ENCODE measurements around the gene ACAA1. TPM values are rescaled to one million over a fixed set of nuclear protein-coding genes. Genes with fewer than 3 reads are reported as not detected.

ACAA1 gene
- total RNA-seq, 2 experiments from 2014 or later, result 56.4 to 58.9 TPM

DNA sequence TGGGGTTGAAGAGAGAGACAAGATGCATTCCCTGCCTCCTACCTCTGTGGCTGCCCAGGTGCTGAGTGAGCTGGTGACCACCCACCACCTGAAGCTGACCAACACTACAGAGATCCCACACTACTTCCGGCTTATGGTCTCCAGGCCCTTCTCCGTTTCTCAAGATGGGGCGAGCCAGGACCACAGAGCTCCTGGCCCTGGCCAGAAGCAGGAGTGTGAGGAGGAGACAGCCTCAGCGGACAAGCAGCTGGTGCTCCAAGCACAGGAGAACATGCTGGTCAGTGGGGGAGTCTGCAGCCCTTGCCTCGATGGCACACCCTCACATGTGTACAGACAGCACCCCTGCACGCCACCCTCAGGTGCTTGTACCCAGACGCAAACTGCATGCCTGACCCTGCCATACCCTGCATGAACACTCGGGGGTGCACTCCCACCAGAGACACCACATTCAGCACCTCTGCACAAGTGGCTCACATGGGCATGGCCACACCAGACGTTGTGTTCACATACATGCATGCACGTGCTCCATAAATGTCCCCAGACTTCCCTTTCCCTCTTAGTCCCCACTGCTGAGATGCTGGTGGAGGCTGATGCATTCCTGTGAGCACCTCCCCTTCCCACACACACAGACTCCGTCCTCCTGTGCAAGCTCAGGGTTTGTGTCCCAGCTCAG, 19.0 kb downstream of the ACAA1 start:
- Histone ChIP-seq H3K27me3 (ENCODE audit: control insufficient read depth in 1 of 2, insufficient read depth in 2 of 2, low read length in 2 of 2) (no peaks in the 10 kb centered on the region), H3K27ac (ENCODE audit: low read depth in 1 of 2, low read length in 2 of 2) (no peak overlapping the region), H3K9me3 (ENCODE audit: control insufficient read depth in 1 of 2, insufficient read depth in 1 of 2, low read length in 2 of 2) (no peaks in the 10 kb centered on the region), H3K4me1 (ENCODE audit: insufficient read depth, low read length) (peaks cover 6% of the 10 kb centered on the region), H3K36me3 (ENCODE audit: insufficient read depth, low read length) (peaks cover 21% of the 10 kb centered on the region), H3K4me3 (ENCODE audit: low read length) (no peak overlapping the region)
- ChIA-PET POLR2A (no interaction called here), CTCF (interaction anchor here (0.6 to 2.6 kb wide), 6 partner anchors 34 to 362 kb away, joined by 3 to 12 read pairs (median 3); partner anchors contain the start of gene XYLB)
- H3K9me3 Mint-ChIP-seq, result no peaks in the 10 kb centered on the region
- TF ChIP-seq, protein P1, sequence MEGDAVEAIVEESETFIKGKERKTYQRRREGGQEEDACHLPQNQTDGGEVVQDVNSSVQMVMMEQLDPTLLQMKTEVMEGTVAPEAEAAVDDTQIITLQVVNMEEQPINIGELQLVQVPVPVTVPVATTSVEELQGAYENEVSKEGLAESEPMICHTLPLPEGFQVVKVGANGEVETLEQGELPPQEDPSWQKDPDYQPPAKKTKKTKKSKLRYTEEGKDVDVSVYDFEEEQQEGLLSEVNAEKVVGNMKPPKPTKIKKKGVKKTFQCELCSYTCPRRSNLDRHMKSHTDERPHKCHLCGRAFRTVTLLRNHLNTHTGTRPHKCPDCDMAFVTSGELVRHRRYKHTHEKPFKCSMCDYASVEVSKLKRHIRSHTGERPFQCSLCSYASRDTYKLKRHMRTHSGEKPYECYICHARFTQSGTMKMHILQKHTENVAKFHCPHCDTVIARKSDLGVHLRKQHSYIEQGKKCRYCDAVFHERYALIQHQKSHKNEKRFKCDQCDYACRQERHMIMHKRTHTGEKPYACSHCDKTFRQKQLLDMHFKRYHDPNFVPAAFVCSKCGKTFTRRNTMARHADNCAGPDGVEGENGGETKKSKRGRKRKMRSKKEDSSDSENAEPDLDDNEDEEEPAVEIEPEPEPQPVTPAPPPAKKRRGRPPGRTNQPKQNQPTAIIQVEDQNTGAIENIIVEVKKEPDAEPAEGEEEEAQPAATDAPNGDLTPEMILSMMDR (IDR thresholded peaks at IDR 0.05), result peak; percentile 82
- peak; percentile 99 for ATAC-seq (ENCODE audit: poor library complexity)
- intact Hi-C loops (cut with DNase I, micrococcal nuclease), result loop anchor here (1.0 to 10.0 kb wide), 6 partner anchors 141 to 537 kb away; partner anchors contain the start of gene XYLB (in 1 of the 2)
- H3K4me3 Mint-ChIP-seq, result no peak overlapping the region
- peak overlapping the region; percentile 8 for H3K27ac Mint-ChIP-seq
- H3K36me3 Mint-ChIP-seq (ENCODE audit: low read depth), result peaks cover 34% of the 10 kb centered on the region
- H3K27me3 Mint-ChIP-seq, result no peaks in the 10 kb centered on the region
- peaks cover 11% of the 10 kb centered on the region for H3K4me1 Mint-ChIP-seq (ENCODE audit: low read depth)
- DNase-seq, result peak; percentile 52 to 83 (median 72)

DNA sequence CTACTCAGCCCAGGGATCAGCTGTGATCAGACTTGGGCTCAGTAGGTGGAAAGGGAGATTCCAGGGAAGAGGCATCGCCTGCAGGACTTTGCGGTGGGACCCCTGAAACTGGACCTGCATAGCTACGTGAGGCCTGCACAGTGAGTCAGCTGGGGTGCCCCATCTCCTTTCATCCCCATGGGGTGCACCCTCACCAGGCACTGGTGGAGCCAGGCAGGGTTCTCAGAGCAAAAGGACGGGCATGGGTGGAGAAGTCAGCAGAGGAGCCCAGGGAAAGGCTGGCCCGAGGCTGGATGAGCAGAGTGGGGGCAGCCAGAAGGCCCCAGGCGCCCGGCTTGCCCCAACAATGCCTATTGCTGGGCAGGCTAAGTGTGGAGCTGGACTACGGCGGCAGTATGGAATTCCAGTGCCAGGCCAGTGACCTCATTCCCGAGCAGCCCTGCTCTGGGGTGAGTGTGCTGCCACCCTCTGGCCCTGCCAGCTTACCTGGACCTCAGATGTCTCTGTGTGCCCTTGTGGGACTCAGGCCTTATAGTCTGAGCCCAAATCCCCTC, 19.7 kb downstream of the ACAA1 start:
- POLR2A ChIA-PET, result no interaction called here
- ATAC-seq (ENCODE audit: poor library complexity) (no peak), DNase-seq (peak in 1 of 14 experiments; percentile 30)
- Histone ChIP-seq H3K36me3 (ENCODE audit: insufficient read depth, low read length) (peaks cover 14% of the 10 kb centered on the region), H3K27me3 (ENCODE audit: control insufficient read depth in 1 of 2, insufficient read depth in 2 of 2, low read length in 2 of 2) (no peaks in the 10 kb centered on the region), H3K4me3 (ENCODE audit: low read length) (no peak overlapping the region), H3K9me3 (ENCODE audit: control insufficient read depth in 1 of 2, insufficient read depth in 1 of 2, low read length in 2 of 2) (no peaks in the 10 kb centered on the region), H3K27ac (ENCODE audit: low read depth in 1 of 2, low read length in 2 of 2) (no peak overlapping the region), H3K4me1 (ENCODE audit: insufficient read depth, low read length) (peaks cover 6% of the 10 kb centered on the region)
- intact Hi-C loops (cut with DNase I, micrococcal nuclease), result loop anchor here (5.0 to 10.0 kb wide), 4 partner anchors 140 to 538 kb away; partner anchors contain the start of gene XYLB (in 1 of the 2)
- peaks cover 11% of the 10 kb centered on the region for H3K4me1 Mint-ChIP-seq (ENCODE audit: low read depth)
- CTCF ChIA-PET, result interaction anchor here (0.8 to 2.6 kb wide), 3 partner anchors 76 to 363 kb away, joined by 3 to 12 read pairs (median 5); partner anchors contain the start of gene XYLB
- H3K27ac Mint-ChIP-seq, result no peak overlapping the region
- no peaks in the 10 kb centered on the region for H3K27me3 Mint-ChIP-seq
- TF ChIP-seq, protein P1 (IDR thresholded peaks at IDR 0.05), result no peak
- H3K9me3 Mint-ChIP-seq, result no peaks in the 10 kb centered on the region
- H3K36me3 Mint-ChIP-seq (ENCODE audit: low read depth), result peaks cover 27% of the 10 kb centered on the region
- no peak overlapping the region for H3K4me3 Mint-ChIP-seq

DNA sequence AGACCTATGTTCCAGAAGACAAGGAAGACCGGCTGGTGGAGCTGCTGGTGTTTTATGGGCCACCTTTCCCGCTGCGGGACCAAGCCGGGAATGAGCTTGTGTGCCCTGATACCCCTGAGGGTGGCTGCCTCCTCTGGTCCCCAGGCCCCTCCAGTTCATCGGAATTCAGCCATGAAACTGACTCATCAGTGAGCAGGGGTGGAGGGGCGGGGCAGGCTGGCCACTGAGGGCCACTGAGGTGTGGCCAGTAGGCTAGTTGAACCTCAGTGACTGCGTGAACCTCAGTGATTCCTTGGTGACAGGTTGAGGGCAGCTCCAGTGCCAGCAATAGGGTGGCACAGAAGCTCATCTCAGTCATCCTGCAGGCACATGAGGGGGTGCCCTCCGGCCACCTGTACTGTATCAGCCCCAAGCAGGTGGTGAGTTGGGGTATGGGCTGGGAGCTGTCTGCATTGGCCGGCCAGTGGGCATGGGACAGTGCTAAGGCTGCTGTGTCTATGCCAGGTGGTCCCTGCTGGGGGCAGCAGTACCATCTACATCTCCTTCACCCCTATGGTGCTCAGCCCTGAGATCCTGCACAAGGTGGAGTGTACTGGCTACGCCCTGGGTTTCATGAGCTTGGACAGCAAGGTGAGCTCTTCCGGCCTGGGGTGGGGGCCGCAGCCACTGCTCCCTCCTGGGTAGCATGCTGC, 20.3 kb downstream of the ACAA1 start:
- POLR2A ChIA-PET, result no interaction called here
- Mint-ChIP-seq H3K36me3 (ENCODE audit: low read depth) (peaks cover 21% of the 10 kb centered on the region), H3K4me1 (ENCODE audit: low read depth) (peaks cover 11% of the 10 kb centered on the region), H3K9me3 (no peaks in the 10 kb centered on the region), H3K4me3 (no peak overlapping the region), H3K27ac (no peak overlapping the region), H3K27me3 (no peaks in the 10 kb centered on the region)
- intact Hi-C loops (cut with DNase I, micrococcal nuclease), result loop anchor here (5.0 to 10.0 kb wide), 4 partner anchors 139 to 538 kb away; partner anchors contain the start of gene XYLB (in 1 of the 2)
- TF ChIP-seq, protein P1 (IDR thresholded peaks at IDR 0.05), result no peak
- peaks cover 6% of the 10 kb centered on the region for H3K4me1 ChIP-seq (ENCODE audit: insufficient read depth, low read length)
- H3K4me3 ChIP-seq (ENCODE audit: low read length), result no peak overlapping the region
- CTCF ChIA-PET, result interaction anchor here (2.6 kb wide), 1 partner anchor 363 kb away, joined by 12 read pairs; no protein-coding TSS in a partner anchor
- no peak for ATAC-seq (ENCODE audit: poor library complexity)
- peak in 1 of 14 experiments; percentile 28 for DNase-seq
- no peaks in the 10 kb centered on the region for H3K9me3 ChIP-seq (ENCODE audit: control insufficient read depth in 1 of 2, insufficient read depth in 1 of 2, low read length in 2 of 2)
- H3K36me3 ChIP-seq (ENCODE audit: insufficient read depth, low read length), result peaks cover 8% of the 10 kb centered on the region
- no peaks in the 10 kb centered on the region for H3K27me3 ChIP-seq (ENCODE audit: control insufficient read depth in 1 of 2, insufficient read depth in 2 of 2, low read length in 2 of 2)
- H3K27ac ChIP-seq (ENCODE audit: low read depth in 1 of 2, low read length in 2 of 2), result no peak overlapping the region
